WI38 (cell line): Measurements from ENCODE around the gene GLCCI1.
"Not testable (repeated sequence)": the region's sequence is repeated elsewhere in the genome, so short reads cannot be mapped to it uniquely, and the experiment has no call there.

ENCODE experiments used
- H3K4me3 ChIP-seq: 2 replicates; pipeline ENCODE4 v1.5.1; 2011; ENCODE audit warnings: low read depth, mild to moderate bottlenecking, control low read depth, low read length
- TF ChIP-seq, protein P1 (sequence below): IDR thresholded peaks from 2 replicates; pipeline ENCODE4 v1.5.1; 2012; ENCODE audit warnings: low read depth, mild to moderate bottlenecking, control low read depth, low read length

The GLCCI1 gene

DNA sequence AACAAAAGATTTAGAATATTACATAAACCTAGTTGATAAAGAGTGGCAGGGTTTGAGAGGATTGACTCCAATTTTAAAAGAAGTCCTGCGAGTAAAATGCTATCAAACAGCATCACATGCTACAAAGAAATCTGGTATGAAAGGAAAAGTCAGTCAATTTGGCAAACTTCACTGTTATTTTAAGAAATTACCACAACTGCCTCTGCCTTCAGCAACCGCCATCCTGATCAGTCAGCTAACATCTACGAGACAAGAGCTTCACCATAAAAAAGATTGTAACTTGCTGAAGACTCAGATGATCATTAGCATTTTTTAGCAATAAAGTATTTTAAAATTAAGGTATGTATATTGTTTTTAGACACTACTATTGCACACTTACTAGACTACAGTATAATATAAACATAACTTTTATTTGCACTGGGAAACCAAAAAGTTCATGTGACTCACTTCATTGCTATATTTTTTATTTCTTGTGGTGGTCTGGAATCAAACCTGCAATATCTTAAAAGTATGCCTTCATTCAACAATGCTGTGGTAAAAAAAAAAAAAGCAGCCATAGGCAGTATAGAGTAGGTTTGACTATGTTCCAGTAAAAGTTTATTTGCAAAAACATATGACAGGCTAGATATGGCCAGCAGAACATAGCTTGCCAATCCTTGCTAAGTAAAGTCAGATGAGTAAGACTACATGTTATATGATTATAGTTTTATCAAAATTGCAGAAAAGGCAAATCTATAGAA, 74.4 kb downstream of the GLCCI1 start:
- TF ChIP-seq, protein P1, sequence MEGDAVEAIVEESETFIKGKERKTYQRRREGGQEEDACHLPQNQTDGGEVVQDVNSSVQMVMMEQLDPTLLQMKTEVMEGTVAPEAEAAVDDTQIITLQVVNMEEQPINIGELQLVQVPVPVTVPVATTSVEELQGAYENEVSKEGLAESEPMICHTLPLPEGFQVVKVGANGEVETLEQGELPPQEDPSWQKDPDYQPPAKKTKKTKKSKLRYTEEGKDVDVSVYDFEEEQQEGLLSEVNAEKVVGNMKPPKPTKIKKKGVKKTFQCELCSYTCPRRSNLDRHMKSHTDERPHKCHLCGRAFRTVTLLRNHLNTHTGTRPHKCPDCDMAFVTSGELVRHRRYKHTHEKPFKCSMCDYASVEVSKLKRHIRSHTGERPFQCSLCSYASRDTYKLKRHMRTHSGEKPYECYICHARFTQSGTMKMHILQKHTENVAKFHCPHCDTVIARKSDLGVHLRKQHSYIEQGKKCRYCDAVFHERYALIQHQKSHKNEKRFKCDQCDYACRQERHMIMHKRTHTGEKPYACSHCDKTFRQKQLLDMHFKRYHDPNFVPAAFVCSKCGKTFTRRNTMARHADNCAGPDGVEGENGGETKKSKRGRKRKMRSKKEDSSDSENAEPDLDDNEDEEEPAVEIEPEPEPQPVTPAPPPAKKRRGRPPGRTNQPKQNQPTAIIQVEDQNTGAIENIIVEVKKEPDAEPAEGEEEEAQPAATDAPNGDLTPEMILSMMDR = no peak
- no peak overlapping the region for H3K4me3 ChIP-seq

DNA sequence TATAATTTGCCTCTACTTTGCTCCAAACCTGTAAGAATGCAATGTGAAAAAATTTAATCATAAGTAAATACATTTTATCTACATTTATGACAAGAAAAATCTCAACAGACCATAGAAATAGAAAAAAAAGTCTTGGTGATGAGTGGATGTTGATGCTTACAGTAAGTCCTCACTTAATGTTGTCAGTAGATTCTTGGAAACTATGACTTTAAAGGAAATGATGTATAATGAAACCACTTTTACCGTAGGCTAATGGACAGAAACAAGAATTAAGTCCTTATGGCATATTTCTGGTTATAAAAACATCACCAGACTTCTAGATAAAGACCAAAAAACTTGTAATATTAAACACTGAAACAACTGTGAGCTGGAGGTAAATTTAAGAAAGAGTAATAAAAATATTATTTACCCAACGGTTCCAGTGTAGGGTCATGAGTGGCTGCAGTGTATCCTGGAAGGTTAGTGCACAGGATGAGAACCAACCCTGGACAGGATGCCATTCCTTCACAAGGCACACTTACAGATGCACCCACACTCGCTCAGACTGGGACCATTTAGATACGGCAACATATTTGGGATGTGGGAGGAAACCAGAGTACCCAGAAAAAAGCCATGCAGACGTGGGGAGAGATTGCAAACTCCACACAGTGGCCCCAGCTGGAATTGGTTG, 76.3 kb downstream of the GLCCI1 start:
- no peak overlapping the region for H3K4me3 ChIP-seq

DNA sequence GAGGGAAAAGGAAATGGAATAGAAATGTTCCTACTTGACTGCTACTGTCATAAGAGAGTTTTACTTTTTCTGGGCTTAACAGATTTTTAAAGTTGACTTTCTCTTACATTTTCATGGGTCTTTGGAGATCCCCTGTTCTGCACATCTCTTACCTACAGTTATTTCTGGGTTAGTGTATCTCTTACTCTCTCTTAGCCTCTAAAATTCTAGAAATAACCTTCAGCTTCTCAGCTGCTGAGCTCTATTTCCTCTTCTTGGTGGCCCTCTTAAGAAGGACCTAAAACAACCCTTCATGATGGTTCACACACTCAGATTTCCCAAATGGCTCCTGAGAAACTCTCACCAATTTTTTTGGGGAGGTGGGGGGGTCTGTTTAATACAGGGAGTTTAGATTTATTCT, 79.5 kb downstream of the GLCCI1 start:
- H3K4me3 ChIP-seq = not testable (repeated sequence)

More for the DNA sequence above, 76.3 kb downstream of the GLCCI1 start:
- TF ChIP-seq, protein P1 = no peak

DNA sequence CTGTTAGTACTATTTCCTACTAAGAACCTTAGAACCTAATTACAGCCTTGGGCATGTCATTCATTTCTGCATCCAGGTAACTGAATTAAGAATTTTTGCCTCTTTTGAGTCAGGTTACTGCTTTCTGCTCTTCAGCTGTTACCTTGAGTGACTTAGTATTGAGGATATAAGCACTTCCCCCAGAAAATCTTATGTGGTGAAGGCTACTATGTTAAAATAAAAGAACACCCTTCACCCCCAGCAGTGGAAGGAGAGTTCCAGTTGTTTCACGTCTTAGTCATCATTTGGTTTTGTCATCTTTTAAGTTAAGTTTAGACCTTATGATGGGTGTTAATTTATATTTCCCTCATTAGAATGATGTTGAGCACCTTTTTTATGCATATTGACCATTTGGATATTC, 82.8 kb downstream of the GLCCI1 start:
- TF ChIP-seq, protein P1 = no peak
- no peak overlapping the region for H3K4me3 ChIP-seq

DNA sequence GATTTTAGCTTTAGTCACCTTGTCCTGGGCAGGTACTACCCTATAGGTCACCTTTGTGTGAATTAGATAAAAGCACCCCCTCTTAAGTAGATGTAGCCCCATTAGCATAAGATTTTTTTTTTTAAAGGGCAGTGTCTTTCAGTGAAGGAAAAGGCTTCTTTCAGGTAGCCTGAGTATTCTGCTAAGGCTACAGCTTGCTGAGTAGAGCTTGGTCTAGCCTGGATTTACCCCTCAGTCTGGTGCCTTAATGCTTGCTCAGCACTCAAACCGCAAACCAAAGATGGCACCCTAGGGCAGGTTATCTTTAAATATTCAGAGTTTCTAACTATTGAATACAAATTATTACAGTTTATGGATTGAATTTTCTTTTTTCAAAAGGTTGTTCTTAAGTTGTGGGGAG, 83.4 kb downstream of the GLCCI1 start:
- no peak overlapping the region for H3K4me3 ChIP-seq
- TF ChIP-seq, protein P1 = no peak

DNA sequence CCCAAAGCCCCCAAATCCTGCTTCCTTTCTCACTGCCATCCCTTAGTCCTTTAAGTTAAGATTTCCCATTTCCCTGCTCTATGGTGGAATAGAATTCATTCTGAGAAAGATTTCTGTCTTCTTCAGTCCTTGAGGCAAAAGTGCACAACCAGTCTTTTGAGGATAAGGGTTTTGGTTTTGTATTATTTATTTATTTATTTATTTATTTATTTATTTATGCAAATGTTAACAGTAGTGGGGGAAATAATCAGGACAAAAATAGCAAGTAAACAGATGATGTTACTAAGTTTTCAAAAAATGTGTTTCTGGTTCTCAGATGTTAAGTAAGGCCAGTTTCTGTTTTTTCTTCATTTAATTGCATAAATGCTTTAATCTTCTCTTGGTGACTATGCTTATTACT, 84.2 kb downstream of the GLCCI1 start:
- TF ChIP-seq, protein P1 = no peak
- H3K4me3 ChIP-seq = no peak overlapping the region

DNA sequence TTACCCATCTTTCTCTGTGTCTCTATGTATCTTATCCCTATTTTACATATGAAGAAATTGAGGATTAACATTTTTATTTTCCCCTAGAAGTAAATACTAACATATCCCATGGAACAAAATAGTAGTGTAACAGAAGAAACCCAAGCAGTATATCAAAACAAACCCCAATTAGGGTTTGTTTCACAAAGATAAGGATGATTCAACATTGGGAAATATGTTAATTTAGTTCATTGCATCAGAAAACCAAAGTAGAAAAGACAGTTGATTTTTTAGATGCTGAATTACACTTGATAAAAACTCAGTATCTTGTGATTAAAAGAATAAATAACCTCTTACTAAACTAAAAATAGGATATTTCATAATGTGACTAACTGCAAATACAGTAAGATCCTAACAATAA, 87.8 kb downstream of the GLCCI1 start:
- TF ChIP-seq, protein P1 = no peak
- no peak overlapping the region for H3K4me3 ChIP-seq
